Measurements from ENCODE around the gene RAB4A. TPM values are rescaled to one million over a fixed set of nuclear protein-coding genes. Genes with fewer than 3 reads are reported as not detected.

Gene RAB4A
- total and polyA plus RNA-seq, 4 donors, result 20.2 to 54.4 (median 26.5) TPM

DNA sequence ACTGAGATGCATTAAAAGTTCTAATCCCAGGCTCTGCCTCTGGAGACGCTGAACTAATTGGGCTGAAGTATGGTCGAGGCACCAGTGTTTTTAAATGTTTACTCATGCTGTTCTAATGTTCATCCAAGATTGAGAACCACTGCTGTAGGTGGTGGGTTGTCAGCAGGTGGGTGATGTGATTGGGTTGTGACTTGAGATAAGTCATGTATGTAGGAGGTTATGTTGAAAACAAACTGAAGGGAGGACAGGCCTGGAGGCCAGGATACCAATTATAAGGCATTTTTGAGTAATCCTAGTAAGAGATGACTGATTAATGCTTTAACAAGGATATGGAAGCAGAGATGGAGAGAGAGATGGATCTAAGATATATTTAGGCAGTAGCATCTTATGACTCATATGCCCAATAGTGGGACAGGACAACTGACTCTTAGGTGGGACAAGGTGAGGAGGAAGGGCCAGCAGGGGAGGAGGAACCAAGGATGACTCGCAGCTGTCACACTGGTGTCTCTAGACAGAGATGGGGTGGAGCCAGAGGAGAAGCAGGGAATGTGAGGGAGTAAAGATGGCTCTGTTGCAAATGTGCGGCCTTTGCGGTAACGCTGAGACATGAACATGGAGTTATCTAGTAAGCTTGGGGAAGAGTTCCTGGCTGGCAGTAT lies 29.3 kb downstream of the RAB4A start:
- no peak for DNase-seq
- ATAC-seq (ENCODE audit: insufficient read depth, low FRiP score), result no peak
- TF ChIP-seq, protein P1, sequence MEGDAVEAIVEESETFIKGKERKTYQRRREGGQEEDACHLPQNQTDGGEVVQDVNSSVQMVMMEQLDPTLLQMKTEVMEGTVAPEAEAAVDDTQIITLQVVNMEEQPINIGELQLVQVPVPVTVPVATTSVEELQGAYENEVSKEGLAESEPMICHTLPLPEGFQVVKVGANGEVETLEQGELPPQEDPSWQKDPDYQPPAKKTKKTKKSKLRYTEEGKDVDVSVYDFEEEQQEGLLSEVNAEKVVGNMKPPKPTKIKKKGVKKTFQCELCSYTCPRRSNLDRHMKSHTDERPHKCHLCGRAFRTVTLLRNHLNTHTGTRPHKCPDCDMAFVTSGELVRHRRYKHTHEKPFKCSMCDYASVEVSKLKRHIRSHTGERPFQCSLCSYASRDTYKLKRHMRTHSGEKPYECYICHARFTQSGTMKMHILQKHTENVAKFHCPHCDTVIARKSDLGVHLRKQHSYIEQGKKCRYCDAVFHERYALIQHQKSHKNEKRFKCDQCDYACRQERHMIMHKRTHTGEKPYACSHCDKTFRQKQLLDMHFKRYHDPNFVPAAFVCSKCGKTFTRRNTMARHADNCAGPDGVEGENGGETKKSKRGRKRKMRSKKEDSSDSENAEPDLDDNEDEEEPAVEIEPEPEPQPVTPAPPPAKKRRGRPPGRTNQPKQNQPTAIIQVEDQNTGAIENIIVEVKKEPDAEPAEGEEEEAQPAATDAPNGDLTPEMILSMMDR (IDR thresholded peaks at IDR 0.05; ENCODE audit: control extremely low read depth, extremely low read depth), result no peak
- no peaks in the 10 kb centered on the region for H3K27me3 ChIP-seq (ENCODE audit: control insufficient read depth in 3 of 3, insufficient read depth in 3 of 3, low read length in 2 of 3)
- H3K27ac ChIP-seq (ENCODE audit: low read depth in 1 of 2, low read length in 1 of 2), result no peak overlapping the region
- peaks cover 0 to 5% (median 0%) of the 10 kb centered on the region in 5 donors for H3K4me1 ChIP-seq (ENCODE audit: control insufficient read depth in 5 of 5, insufficient read depth in 5 of 5, low read length in 5 of 5)
- H3K4me3 ChIP-seq, result no peak overlapping the region
- H3K9ac ChIP-seq (ENCODE audit: insufficient read depth in 1 of 2, low read length in 2 of 2), result no peak overlapping the region
- peaks cover 18 to 34% (median 27%) of the 10 kb centered on the region in 4 donors for H3K36me3 ChIP-seq (ENCODE audit: control insufficient read depth in 4 of 4, insufficient read depth in 4 of 4, low read length in 4 of 4)
- H3K9me3 ChIP-seq (ENCODE audit: control insufficient read depth in 4 of 4, insufficient read depth in 3 of 4, low read length in 3 of 4), result no peaks in the 10 kb centered on the region
- 89 to 94% methylated on average over 6 of the region's 6 CpGs for whole genome bisulfite sequencing, 2 donors

DNA sequence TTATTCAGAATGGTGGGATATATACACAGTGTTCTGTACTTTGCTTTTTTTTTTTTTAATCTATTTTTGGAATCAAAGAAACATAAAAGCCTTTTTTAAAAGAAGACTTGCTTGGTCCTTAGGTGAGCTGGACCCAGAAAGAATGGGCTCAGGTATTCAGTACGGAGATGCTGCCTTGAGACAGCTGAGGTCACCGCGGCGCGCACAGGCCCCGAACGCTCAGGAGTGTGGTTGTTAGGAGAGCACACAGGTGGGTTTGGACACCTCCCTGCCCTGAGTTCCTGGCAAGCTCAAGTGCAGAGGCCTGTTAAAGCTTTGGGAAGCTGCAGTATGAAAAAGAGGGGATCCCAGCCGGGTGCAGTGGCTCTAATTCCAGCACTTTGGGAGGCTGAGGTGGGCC lies 31.8 kb downstream of the RAB4A start:
- peaks cover 0 to 3% (median 0%) of the 10 kb centered on the region in 5 donors for H3K4me1 ChIP-seq (ENCODE audit: control insufficient read depth in 5 of 5, insufficient read depth in 5 of 5, low read length in 5 of 5)
- ATAC-seq (ENCODE audit: insufficient read depth, low FRiP score), result no peak
- 96 to 97% methylated on average over 8 of the region's 8 CpGs for WGBS, 2 donors
- H3K27ac ChIP-seq (ENCODE audit: low read depth in 1 of 2, low read length in 1 of 2), result no peak overlapping the region
- DNase-seq, result no peak
- peaks cover 18 to 39% (median 29%) of the 10 kb centered on the region in 4 donors for H3K36me3 ChIP-seq (ENCODE audit: control insufficient read depth in 4 of 4, insufficient read depth in 4 of 4, low read length in 4 of 4)
- H3K27me3 ChIP-seq (ENCODE audit: control insufficient read depth in 3 of 3, insufficient read depth in 3 of 3, low read length in 2 of 3), result no peaks in the 10 kb centered on the region
- H3K4me3 ChIP-seq, result no peak overlapping the region
- no peak overlapping the region for H3K9ac ChIP-seq (ENCODE audit: insufficient read depth in 1 of 2, low read length in 2 of 2)
- TF ChIP-seq, protein P1 (IDR thresholded peaks at IDR 0.05; ENCODE audit: control extremely low read depth, extremely low read depth), result no peak
- H3K9me3 ChIP-seq (ENCODE audit: control insufficient read depth in 4 of 4, insufficient read depth in 3 of 4, low read length in 3 of 4), result no peaks in the 10 kb centered on the region

DNA sequence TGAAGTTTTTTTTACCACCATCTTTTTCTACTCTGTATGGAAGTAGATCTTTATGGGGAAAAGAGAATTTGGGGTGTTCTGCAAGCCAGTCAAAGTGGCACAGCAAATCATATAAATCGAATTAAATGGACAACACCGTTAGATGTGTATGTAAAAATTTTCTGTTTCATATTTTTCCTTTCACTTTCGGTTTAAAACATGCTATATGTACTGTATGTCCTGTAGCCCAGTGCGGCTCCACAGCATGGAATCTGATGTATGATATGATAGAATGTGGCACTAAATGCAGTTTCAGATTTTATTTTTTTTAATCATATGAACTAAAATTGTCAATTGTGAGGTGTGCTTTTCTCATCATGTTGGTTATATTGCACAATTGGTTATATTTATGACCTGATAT lies 32.9 kb downstream of the RAB4A start:
- TF ChIP-seq, protein P1 (IDR thresholded peaks at IDR 0.05; ENCODE audit: control extremely low read depth, extremely low read depth), result no peak
- ATAC-seq (ENCODE audit: insufficient read depth, low FRiP score) (no peak), DNase-seq (no peak)
- Histone ChIP-seq H3K27ac (ENCODE audit: low read depth in 1 of 2, low read length in 1 of 2) (no peak overlapping the region), H3K9ac (ENCODE audit: insufficient read depth in 1 of 2, low read length in 2 of 2) (no peak overlapping the region), H3K4me1 (ENCODE audit: control insufficient read depth in 5 of 5, insufficient read depth in 5 of 5, low read length in 5 of 5) (no peaks in the 10 kb centered on the region), H3K27me3 (ENCODE audit: control insufficient read depth in 3 of 3, insufficient read depth in 3 of 3, low read length in 2 of 3) (no peaks in the 10 kb centered on the region), H3K36me3 (ENCODE audit: control insufficient read depth in 4 of 4, insufficient read depth in 4 of 4, low read length in 4 of 4) (peaks cover 12 to 35% (median 29%) of the 10 kb centered on the region in 4 donors), H3K4me3 (no peak overlapping the region), H3K9me3 (ENCODE audit: control insufficient read depth in 4 of 4, insufficient read depth in 3 of 4, low read length in 3 of 4) (no peaks in the 10 kb centered on the region)
- WGBS, 2 donors, result 93% methylated on average over 4 of the region's 4 CpGs

Measured in lung (tissue), 12 donors.